DMS114 treated with DMSO at 0.1 percent for 48 hours (cell line): ENCODE results near the gene NFIB.

ENCODE experiments used
- DNase-seq: peaks from one replicate; lab custom pipeline; 2025; ENCODE audit not compliant: unreplicated experiment; lab: John Stamatoyannopoulos, UW

The NFIB gene

GRCh38 chr9:14281136-14281795 lies 32.7 kb downstream of the NFIB start:
- DNase-seq = no peak

- DNase-seq = no peak
Observed at GRCh38 chr9:14279671-14280070, 34.3 kb downstream of the NFIB start.

GRCh38 chr9:14278291-14278721 lies 35.6 kb downstream of the NFIB start:
- DNase-seq = no peak

- DNase-seq = no peak
Observed at GRCh38 chr9:14277761-14278160, 36.2 kb downstream of the NFIB start.

- DNase-seq = no peak
Observed at GRCh38 chr9:14277244-14277643, 36.7 kb downstream of the NFIB start.

GRCh38 chr9:14275331-14275730 lies 38.6 kb downstream of the NFIB start:
- no peak for DNase-seq

GRCh38 chr9:14273696-14274121 lies 40.2 kb downstream of the NFIB start:
- no peak for DNase-seq

GRCh38 chr9:14272927-14273528 lies 40.9 kb downstream of the NFIB start:
- DNase-seq = no peak

- no peak for DNase-seq
Observed at GRCh38 chr9:14271093-14271673, 42.8 kb downstream of the NFIB start.

- no peak for DNase-seq
Observed at GRCh38 chr9:14270358-14271092, 43.4 kb downstream of the NFIB start.

- no peak for DNase-seq
Observed at GRCh38 chr9:14269916-14270315, 44.0 kb downstream of the NFIB start.

- DNase-seq = no peak
Observed at GRCh38 chr9:14263707-14264483, 50.0 kb downstream of the NFIB start.

- no peak for DNase-seq
Observed at GRCh38 chr9:14262827-14263226, 51.1 kb downstream of the NFIB start.

- no peak for DNase-seq
Observed at GRCh38 chr9:14261616-14262015, 52.3 kb downstream of the NFIB start.

- no peak for DNase-seq
Observed at GRCh38 chr9:14260101-14260500, 53.8 kb downstream of the NFIB start.

- no peak for DNase-seq
Observed at GRCh38 chr9:14258660-14259239, 55.2 kb downstream of the NFIB start.

- no peak for DNase-seq
Observed at GRCh38 chr9:14258156-14258555, 55.8 kb downstream of the NFIB start.

- no peak for DNase-seq
Observed at GRCh38 chr9:14256588-14256987, 57.4 kb downstream of the NFIB start.

GRCh38 chr9:14251154-14252071 lies 62.5 kb downstream of the NFIB start:
- DNase-seq = no peak

GRCh38 chr9:14250794-14251153 lies 63.2 kb downstream of the NFIB start:
- no peak for DNase-seq
